Superior temporal gyrus (tissue), 1 donor: Measurements from ENCODE around the gene SLC13A4.
"Not testable (repeated sequence)": the region's sequence is repeated elsewhere in the genome, so short reads cannot be mapped to it uniquely, and the experiment has no call there.

ENCODE experiments used
- DNase-seq: peaks from one replicate; pipeline ENCODE4 v3.0.0-alpha.2; 2016; ENCODE audit errors: extremely low spot score

Gene SLC13A4

GRCh38 chr7:135665042-135665441 is 62.9 kb downstream of the SLC13A4 start:
- DNase-seq = no peak

- no peak for DNase-seq
Measured at GRCh38 chr7:135664046-135664589, 63.9 kb downstream of the SLC13A4 start.

GRCh38 chr7:135662373-135663114 is 65.4 kb downstream of the SLC13A4 start, which contains the start of gene STMP1:
TSS of gene STMP1 (plus strand) at chr7:135662514.
- DNase-seq = peak; percentile 92

- DNase-seq = no peak
Measured at GRCh38 chr7:135662123-135662372, 65.9 kb downstream of the SLC13A4 start.

GRCh38 chr7:135661311-135662122 is 66.5 kb downstream of the SLC13A4 start:
- no peak for DNase-seq

- DNase-seq = no peak
Measured at GRCh38 chr7:135659159-135659846, 68.7 kb downstream of the SLC13A4 start.

DNA sequence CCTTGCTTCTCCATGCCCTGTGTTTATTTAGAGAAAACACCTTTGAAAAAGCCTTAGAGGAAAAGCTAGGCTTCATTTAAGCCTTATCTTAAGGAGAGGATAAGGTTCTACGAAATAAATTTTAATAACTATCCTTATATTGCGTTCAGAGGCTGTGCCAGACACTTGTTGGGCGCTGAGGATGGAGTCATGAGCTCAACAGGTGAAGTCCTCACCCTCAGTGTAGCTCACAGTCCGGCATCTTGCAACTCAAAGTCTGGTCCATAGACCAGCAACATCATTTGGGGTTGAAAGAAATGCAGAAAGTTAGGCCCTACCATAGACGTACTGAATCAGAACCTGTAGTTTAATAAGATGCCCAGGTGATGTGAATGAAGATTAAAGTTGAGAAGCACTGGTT is 69.4 kb downstream of the SLC13A4 start:
- no peak for DNase-seq

DNA sequence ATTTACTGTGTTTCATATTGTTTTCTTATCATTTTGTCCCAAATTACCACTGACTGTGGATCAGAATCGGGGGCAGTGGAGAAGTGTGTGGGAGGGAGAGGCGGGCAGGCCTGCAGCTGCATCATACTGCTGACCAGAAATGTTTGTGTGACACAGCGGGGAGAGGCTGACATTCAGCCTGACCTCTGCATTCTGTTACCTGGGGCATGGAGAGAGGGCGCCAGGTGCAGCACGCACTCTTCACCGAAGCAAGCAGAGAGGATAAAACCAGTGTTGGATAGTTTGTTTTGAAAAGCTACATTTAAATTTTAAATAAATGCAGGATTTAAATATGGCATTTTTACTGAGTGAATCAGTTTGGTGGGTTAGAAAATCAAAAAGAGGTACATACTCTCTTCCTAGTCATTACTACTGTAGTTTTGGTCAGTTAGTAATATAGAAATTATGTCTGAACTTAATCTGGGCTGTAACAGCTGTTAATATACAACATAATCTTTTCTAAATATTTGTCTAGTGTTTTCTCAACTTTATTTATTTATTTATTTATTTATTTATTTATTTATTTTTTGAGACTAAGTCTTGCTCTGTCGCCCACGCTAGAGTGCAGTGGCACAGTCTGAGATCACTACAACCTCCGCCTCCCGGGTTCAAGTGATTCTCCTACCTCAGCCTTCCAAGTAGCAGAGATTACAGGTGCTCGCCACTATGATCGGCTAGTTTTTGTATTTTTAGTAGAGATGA is 74.5 kb downstream of the SLC13A4 start:
- no peak for DNase-seq

- DNase-seq = peak; percentile 46
Measured at GRCh38 chr7:135650831-135651573, 77.0 kb downstream of the SLC13A4 start.

- no peak for DNase-seq
Measured at GRCh38 chr7:135648235-135648634, 79.8 kb downstream of the SLC13A4 start.

DNA sequence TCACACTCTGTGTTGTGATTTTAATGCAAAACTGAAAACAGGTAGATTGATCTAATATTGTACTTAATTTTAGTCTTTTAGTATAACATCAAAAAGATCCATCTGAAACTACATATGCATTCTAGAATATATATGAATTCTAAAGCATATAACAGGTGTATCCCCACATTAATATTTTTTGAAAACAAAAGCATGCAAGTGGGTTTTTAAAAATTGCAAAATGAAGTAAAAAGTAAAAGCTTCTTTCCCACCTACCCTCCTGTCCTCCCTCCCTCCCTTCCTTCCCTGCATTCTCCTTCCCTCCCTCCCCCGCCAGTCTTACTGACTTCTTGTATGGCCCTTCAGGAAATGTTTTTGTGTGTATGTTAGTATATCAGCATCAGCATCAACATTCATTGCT is 80.2 kb downstream of the SLC13A4 start:
- DNase-seq = no peak

DNA sequence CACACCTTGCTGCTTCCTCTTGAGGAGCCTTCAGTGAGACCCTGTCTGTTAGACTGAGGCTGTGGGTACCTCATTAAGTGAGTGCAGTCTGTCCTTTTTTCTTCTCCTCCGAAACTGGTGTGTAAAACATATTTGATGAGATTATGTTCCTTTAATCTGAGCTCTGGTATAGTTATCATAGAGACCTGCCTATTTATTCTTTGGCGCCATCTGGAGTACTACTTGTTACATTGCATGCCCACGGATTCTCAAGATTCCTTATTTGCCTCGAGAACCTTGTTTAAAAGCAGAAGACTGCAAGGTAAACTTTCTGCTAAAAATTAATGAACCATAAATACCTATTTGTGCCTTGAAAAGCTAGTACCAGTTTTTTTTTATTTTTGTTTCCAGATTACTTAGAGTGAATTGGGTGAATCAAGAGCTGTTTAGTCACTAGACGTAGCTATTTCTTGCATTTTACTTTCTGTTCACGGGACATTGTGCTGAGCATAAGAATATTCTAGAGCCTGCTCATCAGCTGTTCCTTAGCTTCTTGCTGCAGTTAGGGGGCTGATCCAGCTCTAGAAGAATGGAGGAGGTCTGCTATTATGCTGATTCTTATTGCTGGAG is 82.6 kb downstream of the SLC13A4 start:
- DNase-seq = peak; percentile 85

- DNase-seq = no peak
Measured at GRCh38 chr7:135644729-135645128, 83.3 kb downstream of the SLC13A4 start.

GRCh38 chr7:135644154-135644553 is 83.8 kb downstream of the SLC13A4 start:
- DNase-seq = no peak

GRCh38 chr7:135639690-135640089 is 88.3 kb downstream of the SLC13A4 start:
- DNase-seq = not testable (repeated sequence)

DNA sequence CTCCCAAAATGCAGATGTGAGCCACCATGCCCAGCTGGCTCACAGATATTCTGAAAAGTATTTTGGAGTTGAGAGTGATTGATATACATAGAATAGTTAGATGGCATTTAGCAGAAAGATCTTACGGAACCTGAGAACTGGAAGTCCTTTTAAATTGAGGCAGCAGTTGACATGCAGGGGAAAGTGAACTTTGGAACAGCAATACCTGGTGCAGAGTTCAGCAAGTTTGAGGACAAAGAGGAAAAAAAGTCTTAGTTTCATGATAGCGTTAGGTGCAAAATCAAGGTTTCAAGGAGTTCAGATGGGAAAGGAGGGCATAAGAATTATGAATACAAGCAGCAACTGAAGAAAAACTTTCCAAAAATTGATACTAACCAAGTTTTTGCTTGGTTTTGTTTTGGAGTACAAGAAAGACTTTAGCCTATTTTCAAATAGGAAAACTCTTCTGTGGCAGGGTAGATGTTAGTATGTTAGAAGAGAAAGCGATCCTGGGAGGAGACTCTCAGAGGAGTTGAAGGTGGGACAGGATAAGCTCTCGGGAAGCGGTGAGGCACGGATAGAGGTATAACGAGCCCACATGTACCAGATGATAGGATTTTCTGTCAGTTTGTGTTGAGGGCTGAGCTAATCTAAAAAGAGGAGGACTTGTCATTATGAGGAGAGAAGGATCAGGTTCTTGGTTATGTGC is 93.7 kb downstream of the SLC13A4 start:
- DNase-seq = no peak
